K562 (cell line): ENCODE measurements around the gene AHCYL1. TPM values are rescaled to one million over a fixed set of nuclear protein-coding genes. Genes with fewer than 3 reads are reported as not detected.

Experiments used
- ASH1L ChIP-seq: fragments of 450-650 bp; IDR thresholded peaks from 2 replicates; pipeline ENCODE4 v1.6.1; 2018; ENCODE audit warnings: borderline replicate concordance, mild to moderate bottlenecking, low read depth; ENCODE audit not compliant: partially characterized antibody
- DDX20 ChIP-seq: fragments of 450-650 bp; IDR thresholded peaks from 2 replicates; pipeline ENCODE4 v1.6.1; 2016; ENCODE audit warnings: missing genetic modification characterization, low read depth, mild to moderate bottlenecking, missing compliant biosample characterization, moderate library complexity
- E2F3 ChIP-seq: fragments of 250-450 bp; sonication (Bioruptor Pico); IDR thresholded peaks from 2 replicates; pipeline ENCODE4 v1.4.0; 2020; ENCODE audit warnings: mild to moderate bottlenecking
- FOXA3 ChIP-seq, 2 experiments: fragments of 450-650 bp in 1 of 2; sonication (generic) in 1 of 2; formaldehyde crosslinking; IDR thresholded peaks in 1 of 2; conservative IDR thresholded peaks in 1 of 2; 2 replicates each; pipeline versions ENCODE4 v1.4.0 to v1.8.0; 2020 to 2022; ENCODE audit warnings: mild to moderate bottlenecking in 2 of 2, missing genetic modification reagents in 1 of 2
- HDGF ChIP-seq: fragments of 450-650 bp; IDR thresholded peaks from 2 replicates; pipeline ENCODE4 v1.6.1; 2016
- HMG20A ChIP-seq: fragments of 450-650 bp; formaldehyde crosslinking; conservative IDR thresholded peaks from 2 replicates; pipeline ENCODE4 v1.4.0; 2020; ENCODE audit warnings: mild to moderate bottlenecking, mixed read lengths
- RBM39 ChIP-seq: fragments of 200-400 bp; formaldehyde crosslinking; optimal IDR thresholded peaks from 2 replicates; pipeline ENCODE3; 2018; ENCODE audit warnings: low read depth, low read length
- SIN3A ChIP-seq, 2 experiments: fragments of 150-350 bp in 1 of 2; IDR thresholded peaks; 2 replicates each; pipeline ENCODE4 v1.6.1; 2011 to 2016; ENCODE audit warnings: borderline replicate concordance in 2 of 2, low read depth in 2 of 2, low read length in 2 of 2, mild to moderate bottlenecking in 2 of 2, moderate library complexity in 2 of 2; ENCODE audit not compliant: control insufficient read depth in 1 of 2
- ZNF197 ChIP-seq: fragments of 200-800 bp; sonication (Bioruptor generic); IDR thresholded peaks from 2 replicates; pipeline ENCODE4 v1.6.1; 2016; ENCODE audit warnings: low read depth, missing genetic modification characterization, missing compliant biosample characterization
- ZNF354B ChIP-seq: fragments of 250-450 bp; sonication (Bioruptor Pico); IDR thresholded peaks from 2 replicates; pipeline ENCODE4 v1.4.0; 2020
- ZNF444 ChIP-seq: fragments of 250-450 bp; sonication (Bioruptor Pico); IDR thresholded peaks from 2 replicates; pipeline ENCODE4 v1.4.0; 2020; ENCODE audit warnings: mild to moderate bottlenecking, moderate library complexity
- ZNF583 ChIP-seq: fragments of 250-450 bp; sonication (Bioruptor Pico); IDR thresholded peaks from 2 replicates; pipeline ENCODE4 v1.4.0; 2020
- ZNF668 ChIP-seq: fragments of 250-450 bp; sonication (Bioruptor Pico); IDR thresholded peaks from 2 replicates; pipeline ENCODE4 v1.8.0; 2022; ENCODE audit warnings: mild to moderate bottlenecking, inconsistent platforms
- polyA plus RNA-seq, 8 experiments: library from polyadenylated mRNA; depleted of rRNA in 4 of 8; stranded (reverse) in 5 of 8; unstranded in 3 of 8; fragments of >200 nt; fragmentation: Nextera tagmentation in 2 of 8; fragmentation: Illumina TruSeq in 1 of 8; extraction: Ambion mirVana in 2 of 8; extraction: Trizol in 1 of 8; gene quantifications; 2 replicates each; pipeline versions ENCODE4 v1.2.1 to v1.2.3, GENCODE V29; 2011 to 2014; ENCODE audit warnings: inconsistent platforms in 1 of 8, missing spikeins in 1 of 8
- total RNA-seq, 7 experiments: library from RNA; depleted of rRNA in 6 of 7; stranded (reverse); fragments of >200 nt in 6 of 7; fragmentation: Illumina TruSeq in 2 of 7; extraction: Trizol in 2 of 7; gene quantifications; 2 replicates each; pipeline versions ENCODE4 v1.2.1 to v1.2.3, GENCODE V29; 2011 to 2021; ENCODE audit warnings: low replicate concordance in 1 of 7
- TF ChIP-seq, protein P1 (sequence below): fragments of 450-650 bp; IDR thresholded peaks from one replicate; pipeline ENCODE4 v1.6.1; 2018; ENCODE audit warnings: mild to moderate bottlenecking, moderate library complexity; ENCODE audit not compliant: partially characterized antibody
- TF ChIP-seq, protein P2 (sequence below): sonication (generic); formaldehyde crosslinking; IDR thresholded peaks from 2 replicates; pipeline ENCODE4 v1.9.0; 2022; ENCODE audit warnings: mild to moderate bottlenecking, missing genetic modification reagents
- TF ChIP-seq, protein P3 (sequence below): fragments of 450-650 bp; IDR thresholded peaks from 2 replicates; pipeline ENCODE4 v1.6.1; 2017; ENCODE audit warnings: antibody characterized with exemption
- TF ChIP-seq, protein P4 (sequence below): fragments of 250-450 bp; sonication (Bioruptor Pico); IDR thresholded peaks from 2 replicates; pipeline ENCODE4 v1.5.0; 2021; ENCODE audit warnings: mild to moderate bottlenecking, moderate library complexity

Gene AHCYL1
- total and polyA plus RNA-seq, 9 of the 15 experiments (the other 6 are each of a cell fraction or from before 2014, with no cell fraction given): 27.3 to 118 (median 44.5) TPM

DNA sequence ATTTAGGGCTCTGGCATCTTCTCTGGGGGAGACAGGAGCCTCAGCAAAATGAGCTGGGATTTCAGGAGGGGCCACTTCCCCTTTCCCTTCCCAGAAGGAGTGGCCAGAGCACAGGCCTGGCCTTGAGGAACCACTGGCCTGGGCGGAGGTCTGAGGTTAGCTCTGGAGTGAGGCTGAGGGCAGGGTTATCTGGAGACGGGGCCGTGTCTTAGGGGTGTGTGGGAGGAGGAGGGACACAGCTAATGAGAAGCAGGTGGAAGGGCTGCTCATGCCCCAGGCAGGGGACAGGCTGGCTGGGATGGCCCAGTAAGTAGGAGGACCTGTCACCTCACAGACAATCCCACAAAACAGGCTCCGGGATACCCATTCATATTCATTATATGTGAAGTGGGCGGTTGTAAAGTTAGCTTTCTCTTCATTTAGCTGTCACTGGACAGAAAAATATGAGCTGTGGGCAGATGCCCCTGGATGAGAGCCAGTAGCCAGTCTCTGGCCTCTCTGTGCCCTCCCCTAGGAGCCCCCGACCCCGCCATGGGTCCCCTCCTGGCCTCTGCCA lies 73.5 kb downstream of the AHCYL1 start (continued):
- no peak for TF ChIP-seq ZNF668
- no peak for TF ChIP-seq HDGF
- TF ChIP-seq ZNF444: no peak
- TF ChIP-seq, protein P1, sequence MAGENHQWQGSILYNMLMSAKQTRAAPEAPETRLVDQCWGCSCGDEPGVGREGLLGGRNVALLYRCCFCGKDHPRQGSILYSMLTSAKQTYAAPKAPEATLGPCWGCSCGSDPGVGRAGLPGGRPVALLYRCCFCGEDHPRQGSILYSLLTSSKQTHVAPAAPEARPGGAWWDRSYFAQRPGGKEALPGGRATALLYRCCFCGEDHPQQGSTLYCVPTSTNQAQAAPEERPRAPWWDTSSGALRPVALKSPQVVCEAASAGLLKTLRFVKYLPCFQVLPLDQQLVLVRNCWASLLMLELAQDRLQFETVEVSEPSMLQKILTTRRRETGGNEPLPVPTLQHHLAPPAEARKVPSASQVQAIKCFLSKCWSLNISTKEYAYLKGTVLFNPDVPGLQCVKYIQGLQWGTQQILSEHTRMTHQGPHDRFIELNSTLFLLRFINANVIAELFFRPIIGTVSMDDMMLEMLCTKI: no peak
- TF ChIP-seq ZNF354B: no peak
- no peak for TF ChIP-seq SIN3A (IDR thresholded peaks at IDR 0.05; ENCODE audit: borderline replicate concordance in 2 of 2, control insufficient read depth in 1 of 2, low read depth in 2 of 2, low read length in 2 of 2)
- TF ChIP-seq ZNF197: no peak
- TF ChIP-seq, protein P2, sequence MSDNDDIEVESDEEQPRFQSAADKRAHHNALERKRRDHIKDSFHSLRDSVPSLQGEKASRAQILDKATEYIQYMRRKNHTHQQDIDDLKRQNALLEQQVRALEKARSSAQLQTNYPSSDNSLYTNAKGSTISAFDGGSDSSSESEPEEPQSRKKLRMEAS (CRISPR knock-in tag): peak; percentile 51; the same call in 1 of the 2 replicates
- TF ChIP-seq ZNF583 (CRISPR knock-in tag): no peak
- TF ChIP-seq HMG20A: no peak
- TF ChIP-seq RBM39: no peak
- TF ChIP-seq, protein P3, sequence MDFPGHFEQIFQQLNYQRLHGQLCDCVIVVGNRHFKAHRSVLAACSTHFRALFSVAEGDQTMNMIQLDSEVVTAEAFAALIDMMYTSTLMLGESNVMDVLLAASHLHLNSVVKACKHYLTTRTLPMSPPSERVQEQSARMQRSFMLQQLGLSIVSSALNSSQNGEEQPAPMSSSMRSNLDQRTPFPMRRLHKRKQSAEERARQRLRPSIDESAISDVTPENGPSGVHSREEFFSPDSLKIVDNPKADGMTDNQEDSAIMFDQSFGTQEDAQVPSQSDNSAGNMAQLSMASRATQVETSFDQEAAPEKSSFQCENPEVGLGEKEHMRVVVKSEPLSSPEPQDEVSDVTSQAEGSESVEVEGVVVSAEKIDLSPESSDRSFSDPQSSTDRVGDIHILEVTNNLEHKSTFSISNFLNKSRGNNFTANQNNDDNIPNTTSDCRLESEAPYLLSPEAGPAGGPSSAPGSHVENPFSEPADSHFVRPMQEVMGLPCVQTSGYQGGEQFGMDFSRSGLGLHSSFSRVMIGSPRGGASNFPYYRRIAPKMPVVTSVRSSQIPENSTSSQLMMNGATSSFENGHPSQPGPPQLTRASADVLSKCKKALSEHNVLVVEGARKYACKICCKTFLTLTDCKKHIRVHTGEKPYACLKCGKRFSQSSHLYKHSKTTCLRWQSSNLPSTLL: no peak
- TF ChIP-seq DDX20 (tag): no peak
- no peak for TF ChIP-seq E2F3
- TF ChIP-seq, protein P4, sequence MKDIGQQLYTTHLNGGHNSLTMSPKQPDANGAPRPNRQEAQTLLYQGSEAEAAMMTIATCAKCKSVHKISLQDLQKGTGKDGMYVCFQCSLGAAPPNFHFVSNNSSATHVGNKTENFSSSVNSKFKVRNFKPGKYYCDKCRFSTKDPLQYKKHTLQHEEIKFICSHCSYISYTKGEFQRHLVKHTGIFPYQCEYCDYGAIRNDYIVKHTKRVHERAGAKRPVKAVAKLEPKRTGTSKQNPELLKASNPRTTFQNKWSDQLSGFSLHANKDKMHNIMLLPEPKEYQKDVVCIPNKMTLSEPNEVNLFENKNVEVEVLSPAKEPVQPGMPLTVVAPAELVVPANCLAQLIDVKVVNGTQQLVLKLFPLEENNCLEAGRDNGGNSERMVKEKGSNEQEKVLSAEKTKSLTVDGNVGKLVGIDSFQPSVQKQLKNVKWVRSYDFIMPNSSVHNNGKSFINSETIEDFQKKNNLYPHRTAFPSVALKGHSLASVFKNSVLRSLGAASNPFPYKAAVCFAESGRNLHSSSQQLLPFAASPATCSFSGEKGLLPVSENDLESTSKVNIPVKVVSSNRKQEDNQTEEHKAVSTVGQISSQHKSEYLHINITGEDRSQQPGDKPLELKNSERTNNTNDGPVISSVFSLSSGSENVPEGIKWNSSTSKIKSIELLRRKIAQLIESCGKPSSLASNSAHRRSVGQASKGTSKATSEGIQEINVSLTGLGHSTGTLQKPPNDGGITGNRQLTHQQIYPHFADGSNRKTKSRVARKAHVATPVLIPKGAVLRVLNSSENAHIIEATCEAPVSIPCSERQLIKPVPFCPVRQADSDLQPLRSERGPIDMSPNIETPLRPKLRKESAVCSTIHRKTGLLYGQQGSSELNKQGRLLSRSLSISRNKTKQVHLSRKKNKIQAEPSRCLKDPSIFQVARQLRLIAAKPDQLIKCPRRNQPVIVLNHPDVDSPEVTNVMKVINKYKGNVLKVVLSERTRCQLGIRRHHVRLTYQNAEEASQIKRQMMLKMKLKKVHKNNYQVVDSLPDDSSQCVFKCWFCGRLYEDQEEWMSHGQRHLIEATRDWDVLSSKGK: no peak
- no peak for TF ChIP-seq ASH1L
- no peak for TF ChIP-seq FOXA3 (CRISPR knock-in tag; conservative IDR thresholded peaks at IDR 0.05 in 1 of 2, IDR thresholded peaks at IDR 0.05 in 1 of 2)
